Cardiac septum (tissue), 1 donor: ENCODE data around the gene HDAC2. TPM values are rescaled to one million over a fixed set of nuclear protein-coding genes. Genes with fewer than 3 reads are reported as not detected.
"Not testable (repeated sequence)": the region's sequence is repeated elsewhere in the genome, so short reads cannot be mapped to it uniquely, and the experiment has no call there.

Experiments
- DNase-seq: peaks from one replicate; pipeline ENCODE4 v3.0.0-alpha.2; 2020; ENCODE audit warnings: low spot score
- intact Hi-C: fragments of 100-400 bp; cut with DNase I; formaldehyde crosslinking; loops from one replicate; pipeline ENCODE4 v1.14.0; 2022
- total RNA-seq: library from RNA; stranded (reverse); fragmentation: NEBNext Ultra II Directional; extraction: Animal tissue kit (Norgen Biotek cat#: 25700); gene quantifications from one replicate; pipeline ENCODE4 v1.2.1, GENCODE V29; 2021
- donor health status: DM: no; HTN: no; CAD: no.

Gene HDAC2
- total RNA-seq, 1 donor from 2014 or later = 47.7 TPM

DNA sequence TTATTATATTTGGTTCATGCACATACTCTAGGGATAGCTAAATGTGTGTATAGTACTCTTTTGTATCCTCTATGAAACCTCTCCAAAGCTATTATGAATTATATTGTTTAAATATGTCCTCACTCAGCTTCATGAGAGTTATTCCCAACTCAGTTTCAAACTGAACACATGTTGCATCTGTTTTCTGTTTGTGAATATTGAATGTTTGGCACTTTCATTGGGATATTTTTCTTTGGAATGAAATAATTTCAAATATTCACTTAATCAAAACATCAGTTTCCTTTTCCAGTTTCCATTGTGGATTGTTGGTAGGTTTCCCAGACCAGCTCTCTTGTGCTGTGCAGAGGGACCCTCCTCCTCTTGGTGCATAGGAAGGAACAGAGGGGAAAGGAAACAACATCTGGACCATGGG lies 46.6 kb downstream of the HDAC2 start:
- intact Hi-C loops = no loop called here
- DNase-seq = no peak

DNA sequence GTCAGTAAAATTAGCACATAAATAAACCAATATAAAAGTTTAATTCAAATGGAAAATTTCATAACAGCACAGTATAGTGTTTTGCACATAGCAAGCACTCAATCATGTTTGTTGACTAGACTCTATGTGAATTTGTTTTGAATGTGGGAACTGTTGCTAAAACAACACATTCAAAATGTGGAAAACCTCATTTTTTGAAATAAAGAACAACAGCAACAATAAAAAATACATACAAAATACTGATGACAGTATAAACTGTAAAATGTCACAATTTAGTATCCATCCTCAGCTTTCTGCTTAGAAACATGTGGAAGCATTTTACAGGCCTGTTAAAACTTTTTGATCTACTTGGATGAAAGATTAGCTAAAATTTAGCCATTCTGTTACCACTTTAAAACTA lies 47.4 kb downstream of the HDAC2 start:
- intact Hi-C loops = no loop called here

DNA sequence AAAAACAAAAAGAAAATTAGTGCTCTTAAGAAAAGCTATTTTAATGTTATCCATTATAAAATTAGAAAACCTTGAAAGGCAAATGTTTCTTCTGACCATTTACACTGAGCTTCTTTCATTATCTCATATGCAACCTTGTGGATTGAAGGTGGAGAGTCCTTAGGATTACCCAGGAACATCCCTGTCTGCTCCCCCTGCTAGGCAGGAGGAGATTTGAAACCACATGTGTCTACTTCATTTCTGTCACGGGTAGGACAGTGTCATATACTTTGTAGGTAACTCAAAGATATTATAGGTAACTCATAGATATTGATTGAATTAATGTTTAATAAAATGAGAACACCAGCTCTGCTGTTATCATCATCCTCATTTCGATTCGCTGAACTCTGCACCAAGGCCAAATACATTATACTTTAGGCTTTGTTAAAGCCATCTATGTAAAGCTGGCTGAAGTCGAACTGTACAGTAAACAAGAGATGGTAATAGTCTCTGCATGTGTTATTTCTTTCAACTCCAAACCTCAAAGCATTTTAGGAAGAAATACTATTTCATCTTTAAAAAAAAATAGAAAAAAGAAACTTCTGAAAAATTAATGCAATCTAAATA lies 49.5 kb downstream of the HDAC2 start:
- intact Hi-C loops = no loop called here
- no peak for DNase-seq

More for the DNA sequence above, 47.4 kb downstream of the HDAC2 start:
- DNase-seq = no peak

DNA sequence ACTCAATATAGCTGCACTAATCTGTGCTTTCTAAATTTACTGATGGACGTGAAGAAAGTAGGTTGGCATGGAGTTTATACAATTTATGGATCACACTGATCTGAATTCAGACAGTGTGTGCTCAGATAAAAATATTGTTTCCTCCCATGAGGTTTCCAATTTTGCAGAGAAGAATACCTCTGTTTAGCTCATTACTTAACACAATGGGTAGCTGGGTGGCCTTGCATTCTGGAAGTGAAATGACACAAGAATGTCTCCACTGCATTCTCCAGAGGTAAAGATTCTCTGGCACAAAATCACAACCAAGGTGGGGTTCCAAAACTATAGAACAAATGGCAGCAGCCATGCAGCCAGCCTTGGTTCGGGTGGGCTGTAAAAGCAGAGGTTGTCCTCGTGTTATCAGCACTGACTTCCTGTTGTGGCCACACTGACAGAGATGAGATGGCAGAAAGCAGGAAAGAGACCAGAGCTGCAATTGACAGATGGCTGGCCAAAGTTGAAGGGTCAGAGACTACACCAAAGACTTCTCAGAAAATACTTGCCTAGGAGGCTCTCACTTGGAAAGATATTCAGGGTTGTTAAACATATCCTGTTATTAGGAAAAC lies 50.2 kb downstream of the HDAC2 start:
- DNase-seq = no peak
- intact Hi-C loops = no loop called here

DNA sequence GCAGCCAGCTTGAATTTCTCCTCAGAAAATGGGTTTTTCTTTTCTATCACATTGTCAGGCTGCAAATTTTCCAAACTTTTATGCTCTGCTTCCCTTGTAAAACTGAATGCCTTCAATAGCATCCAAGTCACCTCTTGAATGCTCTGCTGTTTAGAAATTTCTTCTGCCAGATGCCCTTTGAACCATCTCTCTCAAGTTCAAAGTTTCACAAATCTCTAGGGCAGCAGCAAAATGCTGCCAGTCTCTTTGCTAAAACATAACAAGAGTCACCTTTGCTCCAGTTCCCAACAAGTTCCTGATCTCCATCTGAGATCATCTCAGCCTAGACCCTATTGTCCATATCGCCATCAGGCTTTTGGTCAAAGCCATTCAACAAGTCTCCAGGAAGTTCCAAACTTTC lies 60.7 kb downstream of the HDAC2 start:
- intact Hi-C loops, DNase-seq: not testable (repeated sequence)

DNA sequence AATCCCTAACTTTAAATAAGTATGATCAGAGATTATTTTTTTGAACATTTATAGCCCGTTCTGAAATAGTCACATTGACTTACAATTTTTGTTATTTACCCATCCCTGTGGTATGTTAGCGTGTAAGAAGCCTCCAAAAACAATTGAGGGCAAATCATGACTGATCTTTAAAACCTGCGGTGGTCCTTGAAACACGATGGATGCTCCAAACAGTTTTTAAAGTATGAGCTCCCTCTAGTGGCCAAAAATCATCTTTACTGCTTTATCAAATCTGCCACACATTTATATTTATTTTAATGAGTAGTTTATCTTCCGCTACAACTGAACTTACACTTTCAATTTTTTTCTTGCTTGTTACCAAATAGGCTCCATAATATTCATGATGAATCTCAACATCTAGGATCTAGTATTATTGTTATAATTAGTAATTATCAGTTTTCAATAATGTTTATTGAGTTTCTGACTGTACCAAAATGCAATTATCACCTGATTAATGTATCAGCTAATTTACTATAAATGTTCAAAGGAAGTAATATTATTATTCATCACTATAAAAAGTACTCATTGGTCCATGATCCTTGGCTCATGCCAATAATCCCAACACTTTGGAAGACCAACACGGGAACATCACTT lies 61.6 kb downstream of the HDAC2 start:
- intact Hi-C loops = loop anchor here (10.0 kb wide), 1 partner anchor 1125 kb away; no protein-coding TSS in a partner anchor
- no peak for DNase-seq

DNA sequence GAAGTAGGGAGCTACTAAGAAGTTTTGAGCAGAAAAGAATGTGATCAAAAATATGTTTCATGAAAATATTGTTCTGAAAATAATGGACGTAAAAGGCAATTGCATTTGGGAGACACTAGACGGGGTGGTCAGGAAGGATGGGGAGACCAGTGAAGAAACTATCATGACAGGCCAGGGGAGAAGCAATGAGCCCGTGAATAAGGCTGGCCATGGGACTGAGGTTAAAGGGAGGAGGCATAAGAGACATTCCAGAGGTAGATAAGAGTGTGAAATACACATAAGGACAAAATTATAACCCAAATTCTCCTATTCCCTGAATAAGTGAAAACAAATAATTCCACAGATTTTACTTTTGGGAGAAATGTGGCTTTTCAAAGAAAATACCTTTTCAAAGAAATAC lies 62.1 kb downstream of the HDAC2 start:
- intact Hi-C loops = loop anchor here (10.0 kb wide), 1 partner anchor 1124 kb away; no protein-coding TSS in a partner anchor

DNA sequence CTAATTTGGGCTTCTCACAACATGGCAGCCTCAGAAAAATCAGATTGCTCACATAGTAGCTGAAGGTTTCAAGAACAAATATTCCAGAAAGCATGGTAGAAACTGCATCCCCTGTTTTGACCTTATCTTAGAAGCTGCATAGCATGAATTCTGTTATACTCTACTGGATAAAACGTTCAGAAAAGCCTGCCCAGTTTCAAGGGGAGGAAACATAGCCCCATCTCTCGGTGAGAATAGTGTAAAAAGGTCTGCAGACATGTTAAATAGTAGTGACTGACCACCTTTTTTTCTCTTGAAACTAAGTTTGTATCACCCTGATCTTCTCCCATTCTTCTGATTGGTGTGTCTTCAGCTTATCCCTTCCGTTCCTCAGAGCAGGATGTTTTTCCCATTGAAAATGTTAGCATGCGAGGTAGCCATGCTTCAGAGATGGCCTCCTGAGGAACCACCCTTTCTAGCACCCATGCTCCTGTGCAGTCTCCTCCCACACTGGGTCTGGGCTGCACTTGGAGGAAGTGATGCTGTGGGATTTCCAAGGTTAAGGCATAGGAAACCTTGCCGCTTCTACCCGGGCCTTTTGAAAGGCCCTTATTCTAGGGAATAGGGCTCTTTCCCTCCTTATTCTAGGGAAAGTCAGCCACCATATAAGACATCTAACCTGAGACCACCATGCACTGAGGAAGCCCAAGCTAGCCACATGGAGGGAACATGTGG lies 63.7 kb downstream of the HDAC2 start:
- intact Hi-C loops = loop anchor here (10.0 kb wide), 1 partner anchor 1122 kb away; no protein-coding TSS in a partner anchor
- no peak for DNase-seq

More for the DNA sequence above, 62.1 kb downstream of the HDAC2 start:
- no peak for DNase-seq

DNA sequence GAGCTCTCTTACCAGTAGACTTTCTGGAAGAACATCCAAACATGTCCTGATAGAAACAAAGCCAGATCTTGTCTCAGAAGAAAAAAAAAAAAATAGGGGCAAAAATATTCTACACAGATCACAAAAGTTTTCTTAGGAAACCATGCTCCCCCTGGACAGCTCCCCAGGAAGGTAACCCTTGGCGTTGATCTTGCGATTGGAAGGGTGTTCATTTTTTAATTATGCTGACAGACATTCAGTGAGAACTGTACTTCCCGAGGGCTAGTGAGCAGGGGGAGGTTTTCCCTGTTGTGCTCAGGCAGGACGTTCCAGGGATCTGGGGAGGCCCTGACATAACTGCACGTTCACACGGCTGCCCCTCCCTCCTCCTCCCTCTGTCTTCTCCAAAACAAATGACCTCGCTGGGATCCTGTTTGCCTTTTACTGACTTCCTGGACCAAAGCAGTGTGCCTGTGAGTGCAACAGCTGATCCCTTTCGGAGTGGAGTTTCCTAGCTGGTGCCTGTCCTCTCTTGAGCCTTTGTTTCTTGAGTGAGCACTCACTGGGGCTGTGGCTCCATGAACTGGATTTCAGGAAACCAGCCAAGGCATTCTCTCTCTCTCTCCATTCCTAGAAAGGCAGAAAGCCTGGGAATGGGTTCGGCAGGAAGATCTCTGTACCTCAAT lies 67.2 kb downstream of the HDAC2 start:
- DNase-seq = no peak
- intact Hi-C loops = loop anchor here (5.0 to 10.0 kb wide), 2 partner anchors 46 to 1119 kb away; partner anchors contain the start of gene MARCKS

DNA sequence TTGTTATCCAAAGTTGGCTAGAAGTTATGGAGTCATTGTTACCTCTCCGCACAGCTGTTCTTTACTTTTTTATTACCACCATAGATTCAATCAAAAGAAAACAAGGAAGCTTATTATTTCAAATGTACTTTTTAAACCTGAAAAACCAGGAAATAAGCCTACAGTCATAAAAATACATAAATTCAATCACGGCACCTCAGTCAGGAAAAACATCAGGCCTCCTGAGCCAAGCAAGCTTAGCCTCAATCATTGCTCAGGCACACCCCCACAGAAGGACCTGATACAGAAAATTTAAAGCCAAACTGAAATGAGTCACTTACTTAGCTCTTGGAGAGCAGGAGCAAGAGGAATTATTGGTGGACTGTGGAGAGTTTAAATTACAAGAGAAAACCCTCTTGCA lies 69.5 kb downstream of the HDAC2 start:
- intact Hi-C loops = loop anchor here (5.0 to 10.0 kb wide), 2 partner anchors 44 to 1117 kb away; partner anchors contain the start of gene MARCKS
- no peak for DNase-seq

DNA sequence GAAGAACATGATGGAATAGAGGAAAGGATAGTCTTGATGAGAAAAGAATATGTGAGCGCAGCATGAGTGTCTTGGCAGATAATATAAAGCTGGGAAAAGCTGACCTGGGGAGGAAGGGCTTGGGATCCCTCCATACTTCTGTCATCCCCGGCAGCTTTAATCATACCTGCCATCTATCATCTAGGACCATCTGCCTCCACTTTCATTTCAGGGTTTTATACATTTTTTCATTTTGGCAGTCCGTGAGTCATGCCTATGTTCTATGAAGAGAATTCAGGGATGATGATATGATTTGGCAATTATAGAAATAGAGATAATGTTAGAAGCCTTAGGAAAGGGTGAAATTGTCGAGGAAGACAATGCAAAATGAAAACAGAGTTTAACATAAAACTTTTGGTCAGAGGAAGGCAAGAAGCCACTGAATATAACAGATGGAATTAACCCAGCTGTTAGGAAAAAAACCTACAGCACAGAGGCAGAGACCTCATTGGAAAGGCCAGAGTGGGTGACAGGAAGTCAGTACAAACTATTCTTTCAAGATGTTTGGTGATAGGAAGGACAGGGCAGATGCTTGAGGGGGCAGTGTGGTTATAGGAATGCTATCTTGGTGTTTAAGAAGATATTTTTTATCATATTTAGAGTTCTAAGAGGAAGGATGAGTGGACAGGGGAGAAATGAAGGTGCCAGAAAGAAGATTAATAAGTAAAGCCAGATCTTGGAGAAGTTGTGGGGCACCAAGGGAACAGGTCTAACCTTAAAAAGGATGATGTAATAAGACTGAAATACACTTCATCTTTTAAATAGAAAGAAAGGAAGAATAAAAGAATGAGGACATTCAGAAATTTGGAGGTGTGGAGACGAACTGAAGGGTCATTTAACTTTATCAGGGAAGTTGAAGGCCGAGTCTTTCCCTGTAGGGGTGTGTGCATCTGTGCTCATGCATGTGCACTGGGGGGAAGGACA lies 76.0 kb downstream of the HDAC2 start:
- intact Hi-C loops = no loop called here
- no peak for DNase-seq

DNA sequence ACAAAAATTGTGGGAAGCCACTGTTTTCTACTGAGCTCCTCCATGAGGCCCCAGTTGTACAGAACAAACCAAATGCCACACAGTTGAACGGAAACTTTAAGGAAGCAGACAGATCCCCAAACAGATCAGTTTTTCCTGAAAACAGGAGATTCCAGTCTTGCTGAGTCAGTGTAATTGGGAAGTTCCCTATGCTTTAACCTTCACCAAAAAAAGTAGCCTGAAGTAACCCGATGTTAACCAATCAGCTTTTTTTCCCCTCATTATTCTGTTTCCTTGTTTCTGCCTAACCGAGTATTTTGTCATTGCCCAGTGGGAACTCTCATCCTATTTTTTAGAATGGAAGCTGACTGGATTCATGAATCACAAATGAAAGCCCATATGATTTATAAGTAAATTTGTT lies 77.1 kb downstream of the HDAC2 start:
- no peak for DNase-seq
- intact Hi-C loops = no loop called here

DNA sequence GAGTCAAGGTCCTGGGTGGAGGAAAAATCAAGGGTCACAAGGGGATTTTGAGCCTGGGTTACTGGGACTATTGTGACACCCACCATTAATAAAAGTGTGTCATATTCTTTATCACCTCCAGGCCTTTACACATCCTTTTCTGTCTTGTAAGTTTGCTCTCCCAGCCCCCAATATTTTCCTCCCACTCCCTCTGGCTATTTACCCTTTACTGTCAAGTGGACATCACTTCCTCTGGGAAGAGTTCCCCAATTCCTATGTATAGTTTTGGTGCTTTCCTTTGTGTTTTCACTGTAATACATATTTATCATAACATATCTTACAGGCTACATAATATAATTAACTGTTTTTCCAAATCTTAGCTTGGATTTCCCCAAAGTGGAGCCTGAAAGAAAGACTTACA lies 77.5 kb downstream of the HDAC2 start:
- intact Hi-C loops = no loop called here
- DNase-seq = no peak

DNA sequence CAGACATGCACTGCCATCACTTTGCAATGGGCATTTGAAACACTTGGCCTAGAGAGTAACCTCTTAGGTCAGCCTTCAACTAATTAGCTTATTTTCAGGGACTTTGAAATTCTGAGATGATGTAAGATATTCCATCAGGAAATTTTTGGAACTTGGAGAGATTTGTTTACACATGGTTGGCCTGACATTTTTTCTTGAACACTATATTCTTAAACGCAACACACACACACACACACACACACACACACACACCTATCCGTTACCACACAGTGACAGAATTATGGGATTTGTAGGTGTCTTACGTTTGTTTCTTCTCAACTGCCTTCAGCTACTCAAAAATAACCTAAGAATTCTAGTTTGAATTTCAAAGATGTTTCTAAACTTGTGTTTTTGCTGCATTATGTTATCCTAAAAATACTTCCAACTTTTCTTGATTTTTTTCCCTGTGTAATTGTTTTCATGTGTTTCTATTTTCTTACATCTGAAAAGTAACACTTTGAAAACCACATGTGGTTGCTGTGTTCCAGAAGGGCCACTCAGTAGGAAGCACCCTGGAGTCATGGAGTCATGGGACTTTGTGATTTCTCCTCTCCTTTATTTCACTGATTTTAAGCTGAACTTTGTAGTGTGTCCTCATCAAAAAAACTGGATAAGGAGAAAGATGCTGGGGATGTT lies 81.9 kb downstream of the HDAC2 start:
- no peak for DNase-seq
- intact Hi-C loops = no loop called here

DNA sequence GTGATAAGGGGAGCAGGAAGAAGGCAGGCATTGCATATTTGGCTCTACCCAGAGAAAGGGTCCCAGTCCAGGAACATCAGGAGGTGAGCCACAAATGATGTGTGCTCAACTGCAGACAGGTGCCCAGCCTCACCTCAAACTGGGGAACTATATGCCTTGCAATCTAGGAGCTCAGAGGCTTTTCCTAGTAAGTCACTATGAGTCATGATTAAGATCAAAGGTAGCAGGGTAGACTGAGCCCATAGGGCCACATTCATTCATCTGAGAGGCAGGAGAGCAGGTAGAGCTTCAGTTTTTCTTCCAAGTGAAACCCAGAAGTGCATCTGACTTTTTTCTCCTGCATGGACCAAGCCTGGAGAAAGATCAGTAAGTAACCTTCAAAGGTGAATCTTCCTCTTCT lies 82.5 kb downstream of the HDAC2 start:
- DNase-seq = no peak
- intact Hi-C loops = no loop called here

DNA sequence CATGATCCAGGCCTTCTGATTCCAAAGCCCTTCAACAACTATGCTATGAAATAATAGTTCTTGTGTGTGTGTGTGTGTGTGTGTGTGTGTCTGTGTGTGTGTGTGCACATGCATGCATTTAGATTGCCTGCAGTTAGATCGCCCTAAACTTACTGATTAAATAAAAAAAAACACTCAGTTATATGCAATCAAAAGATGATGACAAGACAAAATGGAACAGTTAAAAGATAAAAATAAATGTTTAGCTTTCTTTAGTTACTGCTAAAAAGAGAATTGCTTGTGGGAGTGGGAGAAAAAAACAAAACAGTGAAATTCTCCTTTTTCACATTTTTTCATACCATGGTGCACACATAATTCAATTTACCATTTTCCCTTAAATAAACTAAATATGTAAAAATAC lies 84.4 kb downstream of the HDAC2 start:
- intact Hi-C loops = no loop called here
- DNase-seq = no peak

DNA sequence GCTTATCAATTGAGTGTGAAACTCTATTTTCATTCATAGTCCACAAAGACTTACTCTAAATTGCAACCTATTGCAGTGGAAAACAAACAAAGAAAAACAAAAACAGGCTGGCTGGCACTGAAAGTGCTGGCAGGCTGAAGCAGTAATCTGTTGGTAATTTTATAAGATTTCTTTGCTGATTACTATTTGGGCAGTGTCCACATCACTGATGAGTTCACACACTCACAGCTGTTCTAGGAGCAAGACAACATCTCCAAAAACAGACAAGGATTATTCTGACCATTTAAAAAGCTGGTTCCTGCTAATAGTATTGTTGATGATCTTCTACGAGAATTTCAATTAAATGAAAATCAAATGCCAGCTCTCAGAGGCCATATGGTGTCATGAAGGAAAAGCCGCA lies 86.9 kb downstream of the HDAC2 start:
- intact Hi-C loops = no loop called here
- DNase-seq = no peak
